DMS153 treated with DMSO at 0.1 percent for 48 hours (cell line): ENCODE data around the gene EXOC7.
A peak's percentile ranks its signal among the peaks of the same experiment; 100 is the strongest.
"Not testable (repeated sequence)": the region's sequence is repeated elsewhere in the genome, so short reads cannot be mapped to it uniquely, and the experiment has no call there.

ENCODE experiments used
- DNase-seq: peaks from one replicate; lab custom pipeline; 2025; ENCODE audit not compliant: unreplicated experiment; lab: John Stamatoyannopoulos, UW

EXOC7 gene

DNA sequence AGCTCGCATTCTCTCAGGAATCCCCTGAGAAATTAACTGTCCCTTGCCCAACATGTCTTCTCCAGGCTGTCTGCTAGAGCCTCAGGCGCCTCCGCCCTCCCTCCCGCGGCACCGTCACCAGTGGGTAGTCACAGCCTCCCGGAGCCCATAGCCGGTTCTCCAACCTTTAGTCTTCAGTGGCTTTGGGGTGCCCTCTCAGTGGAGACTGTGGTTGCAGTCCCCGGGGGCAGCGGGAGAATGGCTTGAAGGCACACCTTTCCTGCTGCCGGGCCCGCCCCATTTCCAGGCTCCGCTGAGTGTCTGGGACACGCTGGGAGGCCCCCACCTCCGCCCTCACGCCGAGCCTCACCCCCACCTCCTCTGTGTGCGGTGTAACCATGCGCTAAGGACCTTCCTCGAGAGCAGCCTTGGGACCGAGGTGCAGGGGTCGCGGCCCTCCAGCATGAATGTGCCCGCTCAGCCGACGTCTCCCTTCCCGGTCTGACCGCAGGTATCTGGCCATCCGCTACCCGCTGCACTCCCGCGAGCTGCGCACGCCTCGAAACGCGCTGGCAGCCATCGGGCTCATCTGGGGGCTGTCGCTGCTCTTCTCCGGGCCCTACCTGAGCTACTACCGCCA, 27.3 kb downstream of the EXOC7 start:
- DNase-seq = no peak

DNA sequence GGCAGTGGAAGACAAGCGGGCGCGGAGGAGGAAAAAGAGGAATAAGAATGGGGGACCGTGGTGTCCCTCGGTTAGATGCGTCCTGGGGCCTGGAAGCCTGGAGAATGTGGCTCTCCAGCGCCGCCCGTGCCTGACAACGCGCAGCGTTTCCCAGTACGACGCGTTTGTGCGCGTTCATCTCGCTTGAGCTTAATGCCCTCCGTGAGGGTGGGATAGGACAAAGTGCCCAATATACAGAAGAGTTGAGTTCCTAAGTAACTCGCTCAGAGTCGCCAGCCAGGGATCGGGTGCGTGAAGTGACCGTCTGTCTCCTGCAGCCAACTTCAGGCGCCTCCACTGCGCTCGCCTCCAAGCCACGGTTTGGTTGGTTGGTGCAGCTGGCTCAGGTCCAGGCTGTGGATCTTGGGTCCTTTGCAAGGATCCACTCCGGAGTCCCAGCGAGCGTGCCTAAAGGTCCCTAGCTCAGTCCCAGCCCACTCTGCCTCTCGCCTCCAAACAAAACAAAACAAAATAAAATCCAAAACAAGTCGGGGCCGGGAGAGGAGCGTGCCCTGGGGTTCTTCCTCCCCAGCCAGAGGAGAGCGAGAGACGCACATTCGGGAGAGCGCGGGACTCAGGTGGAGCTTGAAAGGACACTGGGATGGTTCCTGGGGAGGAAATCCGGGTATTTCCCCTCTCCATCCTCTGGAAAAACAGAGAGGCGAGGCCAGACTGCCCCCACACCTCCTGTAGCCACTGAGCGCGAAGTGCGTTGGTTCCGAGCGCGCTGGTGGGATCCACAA, 28.0 kb downstream of the EXOC7 start:
- DNase-seq = no peak

DNA sequence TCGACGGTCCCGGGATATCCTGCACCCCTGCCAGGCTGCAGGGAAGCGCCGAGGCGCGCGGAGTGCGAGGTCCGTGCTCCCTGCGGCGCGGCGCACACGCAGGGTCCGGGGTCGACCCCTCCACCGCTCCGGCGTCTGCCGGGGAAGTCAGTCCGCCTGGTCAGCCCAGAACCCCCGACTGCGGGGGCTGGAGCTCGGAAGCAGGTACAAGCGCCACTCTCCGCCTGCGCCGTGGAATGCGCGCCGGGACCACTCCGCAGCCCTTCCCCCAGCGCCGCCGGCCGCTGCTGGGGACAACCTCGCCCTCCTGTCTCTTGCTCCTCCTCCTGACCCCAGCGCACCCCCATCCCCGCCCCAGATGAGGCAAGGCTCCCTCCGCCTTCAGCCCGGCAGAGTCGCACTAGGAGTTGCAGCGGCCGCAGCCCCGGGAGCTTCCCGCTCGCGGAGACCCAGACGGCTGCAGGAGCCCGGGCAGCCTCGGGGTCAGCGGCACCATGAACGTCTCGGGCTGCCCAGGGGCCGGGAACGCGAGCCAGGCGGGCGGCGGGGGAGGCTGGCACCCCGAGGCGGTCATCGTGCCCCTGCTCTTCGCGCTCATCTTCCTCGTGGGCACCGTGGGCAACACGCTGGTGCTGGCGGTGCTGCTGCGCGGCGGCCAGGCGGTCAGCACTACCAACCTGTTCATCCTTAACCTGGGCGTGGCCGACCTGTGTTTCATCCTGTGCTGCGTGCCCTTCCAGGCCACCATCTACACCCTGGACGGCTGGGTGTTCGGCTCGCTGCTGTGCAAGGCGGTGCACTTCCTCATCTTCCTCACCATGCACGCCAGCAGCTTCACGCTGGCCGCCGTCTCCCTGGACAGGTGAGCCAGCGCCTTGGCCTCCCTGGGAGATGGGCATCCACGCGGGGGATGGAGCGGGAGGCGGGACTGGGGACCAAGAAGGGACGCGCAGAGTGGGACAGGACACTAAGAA, 28.9 kb downstream of the EXOC7 start, which contains the start of gene GALR2:
GALR2 (plus strand) TSS at position 392 of the 974 bp plus-strand sequence; CDS start at position 495, 103 bp downstream.
- DNase-seq = no peak

DNA sequence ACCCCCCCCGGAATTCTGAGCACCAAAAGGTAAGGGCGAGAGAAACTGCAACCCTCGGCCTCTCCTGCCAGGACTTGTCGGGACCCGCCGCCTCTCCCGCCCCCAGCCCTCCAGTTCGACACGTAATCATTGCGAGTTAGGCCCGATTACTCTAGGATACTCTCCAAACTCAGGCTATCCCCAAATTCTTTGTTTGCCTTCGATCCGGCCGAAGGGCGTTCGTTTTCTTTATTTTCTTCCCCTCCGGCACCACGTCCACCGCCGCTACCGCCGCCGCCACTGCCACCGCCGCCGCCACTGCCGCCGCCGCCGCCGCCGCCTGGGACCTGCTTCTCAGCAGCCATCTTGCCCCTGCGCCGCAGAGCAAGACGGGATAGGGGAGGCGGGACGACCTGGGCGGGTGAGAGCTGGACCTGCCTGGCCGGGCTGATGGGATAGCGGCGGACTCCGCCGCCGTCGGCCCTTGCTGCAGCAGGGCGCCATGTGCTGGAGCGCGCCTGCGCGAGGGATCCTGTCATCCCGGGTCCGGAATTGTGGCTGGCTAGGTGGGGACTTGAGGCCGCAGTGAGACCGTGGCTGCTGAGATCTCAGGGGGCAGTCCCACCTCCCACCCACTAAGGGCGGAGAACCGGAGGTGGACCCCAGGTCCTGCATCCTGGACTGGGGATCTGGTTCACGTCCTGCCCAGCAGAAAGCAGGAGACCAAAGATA, 31.3 kb downstream of the EXOC7 start, which contains the start of gene SRP68:
SRP68 (minus strand) TSS at position 370 of the 711 bp plus-strand sequence; CDS start at position 344, 26 bp downstream.
- peak; percentile 81 for DNase-seq

DNA sequence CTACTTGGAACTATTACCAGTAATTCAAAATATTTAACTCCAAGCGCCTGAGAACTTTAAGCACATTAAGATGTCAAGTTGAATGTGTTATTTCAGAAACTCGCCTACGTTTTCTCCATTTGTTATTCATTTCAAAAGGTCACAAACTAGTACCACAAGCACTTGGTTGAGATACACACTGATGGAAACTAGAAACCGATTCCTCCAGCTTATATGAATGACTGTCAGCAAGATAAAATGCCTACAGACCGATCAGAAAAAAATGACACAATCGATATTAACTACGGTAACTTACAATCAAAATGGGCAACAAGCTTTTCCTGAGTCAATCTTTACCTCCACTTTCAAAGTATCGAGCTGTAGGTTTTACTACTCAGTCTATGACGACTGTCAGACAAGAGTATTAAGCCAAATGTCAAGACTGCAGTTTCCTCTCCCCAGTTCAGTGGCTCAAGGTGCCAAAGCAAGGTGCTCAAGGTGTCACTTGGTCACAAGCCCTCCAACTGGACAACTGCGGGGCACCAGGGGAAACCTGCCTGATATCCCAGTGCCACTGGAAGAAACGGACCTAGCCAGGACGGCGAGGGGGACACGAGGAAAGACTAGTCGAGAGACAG, 31.9 kb downstream of the EXOC7 start:
- no peak for DNase-seq

DNA sequence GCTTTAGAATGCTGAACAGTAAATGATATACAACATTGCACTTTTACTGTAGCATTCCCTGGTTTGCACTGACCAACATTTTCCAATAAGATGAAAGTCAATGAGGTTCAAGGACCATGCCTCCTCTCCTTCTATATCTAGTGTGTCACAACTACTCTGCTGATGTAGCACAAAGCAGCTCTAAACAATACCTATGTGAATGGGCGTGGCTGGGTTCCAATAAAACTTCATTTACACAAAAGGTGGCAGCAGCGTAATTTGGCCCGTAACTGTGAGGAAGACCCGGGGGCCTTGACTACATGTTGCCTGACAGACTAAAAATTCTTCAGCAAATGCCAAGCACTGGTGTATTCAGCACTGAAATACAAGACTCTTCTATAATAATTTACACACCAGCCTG, 37.8 kb downstream of the EXOC7 start:
- DNase-seq = no peak

DNA sequence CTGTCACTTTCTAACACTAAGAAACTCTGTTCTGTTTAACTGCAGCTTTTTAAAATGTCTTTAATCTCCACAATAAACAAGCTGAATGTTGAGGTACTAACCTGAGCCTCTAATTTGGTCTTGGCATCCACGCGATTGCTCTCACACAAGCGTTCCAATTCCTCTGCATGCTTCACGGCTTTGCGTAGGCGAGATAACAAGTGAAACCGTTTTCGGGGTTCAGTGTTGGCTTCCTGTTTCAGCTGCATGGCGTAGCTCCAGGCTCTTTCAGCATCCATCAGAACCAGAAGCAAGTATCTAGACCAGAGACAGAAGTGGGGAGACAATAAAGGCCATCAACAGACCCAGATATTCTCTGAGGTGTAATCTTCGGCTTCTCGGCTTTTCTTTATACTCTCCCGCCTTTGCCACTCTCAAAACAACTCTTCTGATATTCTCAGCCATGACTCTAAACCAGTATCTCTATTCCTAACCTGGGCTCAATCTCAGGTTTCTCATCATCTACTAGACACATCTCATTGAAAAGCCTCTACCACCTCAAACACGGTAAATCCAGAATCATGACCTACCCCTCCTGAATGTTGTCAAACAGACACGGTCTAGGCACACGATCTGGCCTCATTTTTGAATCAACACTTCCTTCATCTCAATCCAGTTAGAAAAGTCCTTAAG, 39.6 kb downstream of the EXOC7 start:
- no peak for DNase-seq

DNA sequence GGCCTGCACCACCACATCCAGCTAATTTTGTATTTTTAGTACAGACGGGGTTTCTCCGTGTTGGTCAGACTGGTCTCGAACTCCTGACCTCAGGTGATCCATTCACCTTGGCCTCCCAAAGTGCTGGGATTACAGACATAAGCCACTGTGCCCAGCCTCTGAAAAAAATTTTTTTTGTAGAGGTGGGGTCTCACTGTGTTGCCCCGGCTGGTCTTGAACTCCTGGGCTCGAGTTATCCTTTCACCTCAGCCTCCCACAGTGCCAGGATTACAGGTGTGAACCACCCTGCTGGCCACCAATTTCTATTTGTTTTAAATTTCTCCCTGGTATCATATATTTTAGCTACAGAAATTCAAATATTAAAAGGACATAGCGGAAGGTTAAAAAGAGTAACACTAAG, 45.3 kb downstream of the EXOC7 start:
- DNase-seq = not testable (repeated sequence)

DNA sequence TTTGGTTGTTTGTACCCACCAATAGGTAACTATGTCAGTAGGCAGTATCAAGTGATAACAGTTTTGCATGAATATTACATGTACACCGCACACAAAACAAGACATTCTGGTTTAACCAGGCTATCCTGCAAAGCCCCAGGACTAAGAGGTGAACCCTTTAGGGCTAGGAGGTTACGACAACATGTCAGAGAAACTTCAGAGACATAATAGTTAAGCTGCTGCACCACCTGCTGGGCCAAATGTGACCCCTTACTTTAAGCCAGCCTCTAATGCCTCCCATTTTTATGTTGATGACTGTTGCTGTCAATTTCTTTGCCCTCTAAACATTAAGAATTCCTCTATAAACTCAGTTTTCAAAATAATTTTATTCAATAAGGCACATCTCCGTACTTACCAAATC, 46.7 kb downstream of the EXOC7 start:
- DNase-seq = no peak

DNA sequence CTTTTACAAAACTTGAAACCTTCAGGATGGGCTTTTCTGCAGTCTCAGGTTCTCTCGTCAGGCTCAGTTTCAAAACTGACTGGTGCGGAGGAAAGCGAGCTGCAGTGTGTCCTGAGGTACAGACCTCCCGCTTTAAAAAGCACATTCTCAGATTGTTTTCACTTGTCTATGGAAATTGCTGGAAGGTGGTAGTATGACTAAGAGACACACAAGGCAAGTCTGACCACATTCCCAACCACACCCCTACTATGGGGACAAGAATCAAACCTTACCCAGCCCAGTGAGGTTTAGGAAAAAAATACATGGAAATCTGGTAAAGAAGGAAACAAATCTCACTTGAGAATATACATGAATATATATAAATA, 49.5 kb downstream of the EXOC7 start:
- no peak for DNase-seq

DNA sequence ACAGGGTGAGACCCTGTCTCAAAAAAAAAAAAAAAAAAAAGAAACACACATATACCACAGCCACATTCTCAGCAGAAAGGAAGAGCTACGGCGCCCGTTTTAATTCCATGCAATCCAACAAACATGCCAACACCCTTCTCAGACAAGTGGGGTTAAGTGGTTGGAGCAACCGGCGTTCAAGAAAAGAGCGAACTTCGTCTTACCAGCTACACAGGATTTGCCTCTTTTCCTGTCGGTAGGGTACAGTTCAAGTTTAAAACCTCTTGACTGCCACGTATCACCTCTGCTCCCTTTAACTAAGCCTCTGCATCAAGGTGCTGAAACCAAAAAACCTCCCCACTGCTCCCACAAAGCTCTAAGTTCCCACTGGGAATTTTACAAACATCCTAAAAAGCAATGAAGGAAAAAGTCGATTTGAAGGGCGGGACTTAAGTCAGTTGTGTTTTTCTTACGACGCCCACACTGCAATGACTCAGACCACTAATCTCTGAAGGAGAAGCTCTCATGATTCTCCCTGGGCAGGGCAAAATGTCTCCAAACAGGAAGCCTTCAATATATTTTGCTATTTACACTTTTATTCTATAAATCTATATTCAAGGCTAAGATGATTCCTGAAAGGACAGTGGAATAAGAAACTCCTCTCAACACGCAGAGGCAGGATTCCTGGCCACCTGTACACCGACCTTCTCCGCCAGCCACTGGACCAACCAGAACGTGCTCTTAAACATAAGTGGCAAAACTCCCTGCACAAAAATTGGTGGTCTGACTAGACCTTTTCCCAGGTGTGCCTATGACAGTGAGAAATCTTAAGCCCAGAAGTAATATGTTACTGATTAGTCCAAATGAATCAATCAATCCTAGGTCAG, 50.1 kb downstream of the EXOC7 start:
- no peak for DNase-seq

DNA sequence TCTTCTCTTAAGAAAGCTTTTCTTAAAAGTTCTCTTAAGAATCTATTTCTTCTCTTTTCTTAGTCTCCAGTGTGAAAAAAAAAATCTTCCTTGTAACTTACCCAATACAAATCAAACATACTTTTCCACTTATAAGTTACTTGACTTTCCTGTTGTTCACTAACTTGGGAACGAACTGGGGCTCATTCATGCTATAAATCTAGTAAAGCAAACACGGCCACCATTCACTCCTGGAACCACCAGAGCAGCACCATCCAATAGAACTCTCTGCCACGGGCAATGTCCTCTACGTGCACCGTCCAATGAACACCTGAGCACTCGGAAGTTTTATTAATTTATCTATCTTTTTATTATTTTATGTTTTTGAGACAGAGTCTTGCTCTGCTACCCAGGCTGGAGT, 52.0 kb downstream of the EXOC7 start:
- DNase-seq = no peak

DNA sequence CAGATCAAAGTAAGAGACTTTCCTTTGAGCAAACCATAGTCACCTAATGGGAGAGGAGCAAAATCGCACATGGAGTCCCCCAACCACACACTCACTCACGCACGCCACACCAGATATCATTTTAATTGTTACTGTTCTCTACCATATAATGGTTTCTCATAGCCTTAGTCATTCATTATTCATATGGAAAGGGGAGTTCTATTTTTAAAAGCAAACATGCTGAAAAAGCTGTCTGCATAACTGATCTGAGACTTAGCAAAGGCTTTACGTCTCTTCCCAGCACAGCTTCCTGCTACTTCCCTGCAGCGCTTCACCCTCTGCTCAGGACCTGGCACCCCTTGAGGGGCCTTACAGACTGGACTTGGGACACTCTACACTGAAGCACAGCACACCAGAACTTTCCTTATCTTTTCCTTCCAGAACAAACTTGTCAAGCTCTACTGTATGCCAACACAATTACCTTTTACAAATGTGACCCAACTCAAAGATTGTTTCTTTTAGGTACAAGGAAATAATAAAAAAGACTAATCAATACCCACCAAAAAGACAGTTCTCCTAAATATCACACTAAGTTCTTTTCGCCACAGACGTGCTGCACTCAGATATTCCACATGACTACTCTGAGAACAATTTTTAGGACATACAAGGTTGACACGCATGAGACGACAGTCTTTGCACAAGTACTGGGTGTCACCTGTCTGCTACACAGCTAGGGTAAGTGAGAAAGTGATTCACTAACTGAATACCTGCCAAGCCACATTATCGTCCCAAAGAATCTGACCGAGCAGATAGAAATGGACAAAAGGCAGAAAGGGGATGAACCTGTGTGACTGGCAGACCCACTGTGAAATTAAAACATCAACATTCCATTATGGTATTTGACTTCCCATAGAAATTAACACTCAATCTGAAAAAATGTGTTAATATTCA, 52.8 kb downstream of the EXOC7 start:
- DNase-seq = no peak

DNA sequence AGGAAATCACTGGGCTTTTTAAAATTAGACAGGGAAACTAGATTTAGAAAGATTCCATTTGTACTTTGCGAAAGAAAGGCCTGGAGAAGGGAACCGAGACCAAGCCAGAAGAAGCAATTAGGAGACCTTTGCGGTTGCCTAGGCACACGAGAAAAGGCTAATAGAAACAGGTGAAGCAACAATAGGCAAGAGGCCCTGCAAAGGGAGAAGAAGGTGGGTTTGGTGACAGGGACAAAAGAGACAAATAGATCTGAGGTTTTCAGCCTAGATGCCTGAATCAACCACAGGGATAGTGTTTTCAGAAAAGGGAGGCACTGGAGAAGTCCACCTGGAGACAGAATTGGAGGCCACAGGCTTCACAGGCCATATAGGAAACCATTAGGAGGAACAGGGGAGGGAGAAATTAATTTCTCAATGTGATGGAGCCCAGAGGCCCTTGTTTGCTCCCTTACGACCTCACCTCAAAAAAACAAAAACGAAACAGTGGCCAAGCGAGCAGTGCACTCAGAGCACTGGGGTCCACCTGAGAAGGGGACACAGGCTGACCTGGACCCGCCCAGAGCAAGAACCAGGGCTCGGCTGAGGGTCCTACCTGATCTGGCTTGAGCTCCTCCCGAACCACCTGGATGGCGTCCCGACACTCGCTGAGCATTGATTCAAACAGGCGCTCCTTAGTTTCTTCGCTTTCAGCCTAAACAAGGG, 53.6 kb downstream of the EXOC7 start:
- no peak for DNase-seq

DNA sequence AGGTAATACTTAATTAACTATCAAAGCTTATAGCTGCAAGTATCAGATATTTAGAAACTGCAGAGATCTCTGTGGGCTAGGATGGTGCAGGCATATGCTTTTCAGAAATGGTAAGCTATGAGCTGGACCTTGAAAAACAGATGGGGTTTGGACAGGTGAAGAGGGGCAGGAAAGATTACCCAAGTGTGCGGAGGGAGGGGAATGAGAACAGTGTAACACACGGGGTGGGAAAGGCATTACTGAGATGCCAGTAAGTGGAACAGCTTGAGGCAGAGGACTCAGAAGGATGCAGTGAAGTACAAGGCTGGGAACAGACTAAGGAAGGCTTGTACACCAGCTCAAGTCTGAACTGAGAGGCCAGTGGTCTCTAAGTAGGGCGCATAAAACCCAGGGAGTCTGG, 54.3 kb downstream of the EXOC7 start:
- no peak for DNase-seq

DNA sequence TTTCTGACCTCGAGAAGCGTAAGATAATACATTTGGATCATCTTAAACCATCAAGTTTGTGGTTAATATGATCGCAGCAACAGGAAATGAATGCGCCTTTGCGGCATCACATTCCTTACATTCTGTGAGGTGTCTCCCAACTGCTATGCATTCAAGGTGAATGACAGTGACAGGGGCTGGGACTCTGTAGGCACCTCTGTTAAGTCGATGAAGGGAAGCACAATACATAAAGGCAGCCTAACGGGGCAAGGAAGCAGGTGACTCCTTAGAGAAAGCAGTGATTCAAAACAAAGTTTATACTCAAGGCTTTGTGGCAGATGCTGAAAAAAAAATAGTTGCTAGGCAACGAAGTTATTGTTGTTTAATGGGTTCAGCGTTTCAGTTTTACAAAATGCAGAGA, 54.9 kb downstream of the EXOC7 start:
- DNase-seq = no peak

DNA sequence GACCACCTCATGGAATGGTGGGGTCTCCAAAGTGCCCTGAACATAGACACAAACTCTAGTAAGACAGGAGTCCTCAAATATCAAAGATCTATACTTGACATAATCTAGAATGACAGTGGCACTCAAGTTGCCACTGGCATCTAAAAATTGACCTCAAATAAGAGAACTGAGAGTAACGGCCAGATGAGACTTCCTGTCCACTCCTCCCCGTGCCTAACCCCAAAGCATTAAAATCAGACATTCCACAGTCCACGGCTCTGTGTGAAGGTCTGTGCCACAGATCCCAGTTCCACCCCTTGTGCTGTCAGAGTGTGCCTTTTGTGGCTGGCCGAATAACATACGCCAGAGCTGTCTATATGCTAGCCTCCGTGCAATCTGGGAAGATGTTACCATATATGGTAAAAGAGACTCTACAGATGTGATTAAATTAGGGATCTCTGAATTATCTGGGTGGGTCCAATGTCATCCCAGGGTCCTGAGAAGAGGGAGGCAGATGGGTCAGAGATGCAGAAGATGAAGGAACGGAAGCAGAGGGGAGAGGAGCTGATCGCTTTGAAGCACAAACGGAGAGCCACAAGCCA, 55.5 kb downstream of the EXOC7 start:
- no peak for DNase-seq
